DOHH2 (cell line): ENCODE data around the gene COX10.
"Not testable (repeated sequence)": the region's sequence is repeated elsewhere in the genome, so short reads cannot be mapped to it uniquely, and the experiment has no call there.

Experiments
- H3F3A ChIP-seq: fragments of 200-600 bp; sonication (generic), shearing (Covaris generic); 2 replicates; pipeline ENCODE4 v1.6.0; 2016; ENCODE audit warnings: antibody characterized with exemption, mild to moderate bottlenecking; ENCODE audit not compliant: control insufficient read depth, insufficient read depth
- H3K27ac ChIP-seq: fragments of 200-600 bp; sonication (generic); 2 replicates; pipeline ENCODE4 v1.5.1; 2014; ENCODE audit warnings: low read depth, mild to moderate bottlenecking, low read length, moderate library complexity
- H3K27me3 ChIP-seq: fragments of 200-600 bp; sonication (generic); 2 replicates; pipeline ENCODE4 v1.6.1; 2014; ENCODE audit warnings: mild to moderate bottlenecking, low read length, mixed read lengths; ENCODE audit not compliant: control insufficient read depth
- H3K36me3 ChIP-seq: fragments of 200-600 bp; sonication (generic); 2 replicates; pipeline ENCODE4 v1.6.1; 2014; ENCODE audit warnings: mild to moderate bottlenecking, low read length, moderate library complexity, mixed read lengths; ENCODE audit not compliant: control insufficient read depth
- H3K4me1 ChIP-seq: fragments of 200-600 bp; sonication (generic); 2 replicates; pipeline ENCODE4 v1.6.1; 2014; ENCODE audit warnings: mild to moderate bottlenecking, low read length, mixed read lengths; ENCODE audit not compliant: control insufficient read depth
- H3K4me2 ChIP-seq: fragments of 200-600 bp; sonication (generic); 2 replicates; pipeline ENCODE4 v1.6.0; 2014; ENCODE audit warnings: mild to moderate bottlenecking, low read length, moderate library complexity
- H3K4me3 ChIP-seq: fragments of 200-600 bp; sonication (generic); 2 replicates; pipeline ENCODE4 v1.5.1; 2014; ENCODE audit warnings: mild to moderate bottlenecking, low read length, mixed read lengths
- H3K79me2 ChIP-seq: fragments of 200-600 bp; sonication (generic); 2 replicates; pipeline ENCODE4 v1.6.1; 2014; ENCODE audit warnings: mild to moderate bottlenecking, low read length, mixed read lengths; ENCODE audit not compliant: control insufficient read depth
- H3K9me2 ChIP-seq: fragments of 200-600 bp; sonication (generic); replicated peaks from 2 replicates; pipeline ENCODE4 v1.6.1; 2014; ENCODE audit warnings: mild to moderate bottlenecking, low read length, mixed read lengths; ENCODE audit not compliant: control insufficient read depth
- H3K9me3 ChIP-seq: fragments of 200-600 bp; sonication (generic); 2 replicates; pipeline ENCODE4 v1.6.1; 2014; ENCODE audit warnings: antibody characterized with exemption, low read length, mixed read lengths; ENCODE audit not compliant: control insufficient read depth, insufficient read depth
- H4K20me1 ChIP-seq: fragments of 200-600 bp; sonication (generic); 2 replicates; pipeline ENCODE4 v1.6.0; 2014; ENCODE audit warnings: low read depth, mild to moderate bottlenecking, antibody characterized with exemption, low read length, moderate library complexity; ENCODE audit not compliant: control insufficient read depth, insufficient read depth
- CTCF ChIP-seq: fragments of 200-600 bp; sonication (generic); IDR thresholded peaks from one replicate; pipeline ENCODE4 v1.5.1; 2014; ENCODE audit warnings: antibody characterized with exemption, mild to moderate bottlenecking, low read depth, low read length; ENCODE audit not compliant: poor library complexity, severe bottlenecking
- EZH2phosphoT487 ChIP-seq: fragments of 200-600 bp; sonication (generic); IDR thresholded peaks from 2 replicates; pipeline ENCODE4 v1.6.1; 2017; ENCODE audit warnings: borderline replicate concordance, mild to moderate bottlenecking, antibody characterized with exemption, low read length, moderate library complexity, mixed read lengths

The COX10 gene

GRCh38 chr17:14225254-14225980 lies 156.1 kb downstream of the COX10 start:
- no peak overlapping the region for H3K4me2 ChIP-seq
- H3K27me3 ChIP-seq = no peaks in the 10 kb centered on the region
- no peak for TF ChIP-seq EZH2phosphoT487
- TF ChIP-seq CTCF = no peak

GRCh38 chr17:14227052-14227451 lies 157.7 kb downstream of the COX10 start:
- Histone ChIP-seq H3K4me1 (no peaks in the 10 kb centered on the region), H3K9me3 (no peaks in the 10 kb centered on the region), H3K4me3 (no peak overlapping the region), H3K27ac (no peak overlapping the region), H3K79me2 (no peaks in the 10 kb centered on the region), H4K20me1 (no peaks in the 10 kb centered on the region), H3K36me3 (no peaks in the 10 kb centered on the region), H3K9me2 (no peaks in the 10 kb centered on the region), H3F3A (no peaks in the 10 kb centered on the region), H3K27me3 (no peaks in the 10 kb centered on the region), H3K4me2 (no peak overlapping the region)
- TF ChIP-seq CTCF (no peak), EZH2phosphoT487 (no peak)

More at GRCh38 chr17:14225254-14225980, 156.1 kb downstream of the COX10 start:
- H3F3A ChIP-seq = no peaks in the 10 kb centered on the region
- no peaks in the 10 kb centered on the region for H3K36me3 ChIP-seq
- H3K79me2 ChIP-seq = no peaks in the 10 kb centered on the region
- no peaks in the 10 kb centered on the region for H3K9me2 ChIP-seq
- no peaks in the 10 kb centered on the region for H4K20me1 ChIP-seq
- no peak overlapping the region for H3K27ac ChIP-seq
- H3K4me1 ChIP-seq = no peaks in the 10 kb centered on the region
- no peak overlapping the region for H3K4me3 ChIP-seq
- no peaks in the 10 kb centered on the region for H3K9me3 ChIP-seq

DNA sequence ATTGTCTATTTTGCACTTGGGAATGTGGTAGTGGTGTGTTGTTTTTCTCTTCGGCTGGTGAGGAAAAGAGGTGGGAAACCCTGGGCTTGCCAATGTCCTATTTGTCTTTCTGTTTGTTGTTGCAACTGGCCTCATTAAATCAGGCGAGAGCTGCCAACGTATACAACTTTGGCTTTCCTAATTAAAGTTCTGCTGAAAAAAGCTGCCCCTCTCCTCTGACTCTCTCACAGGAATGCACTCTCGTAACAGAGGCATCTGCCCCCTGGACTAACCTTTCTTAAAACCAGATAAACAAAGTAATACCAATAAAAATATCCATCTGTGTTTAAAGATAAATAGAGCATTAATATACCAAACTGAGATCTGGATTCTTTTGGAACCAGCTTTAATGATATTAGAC lies 159.6 kb downstream of the COX10 start:
- no peaks in the 10 kb centered on the region for H3K27me3 ChIP-seq
- H3K36me3 ChIP-seq = no peaks in the 10 kb centered on the region
- TF ChIP-seq CTCF = no peak
- no peak for TF ChIP-seq EZH2phosphoT487
- no peak overlapping the region for H3K4me3 ChIP-seq
- no peaks in the 10 kb centered on the region for H3K9me2 ChIP-seq
- H3K4me2 ChIP-seq = no peak overlapping the region
- no peaks in the 10 kb centered on the region for H3K4me1 ChIP-seq
- no peaks in the 10 kb centered on the region for H3K79me2 ChIP-seq
- H3K9me3 ChIP-seq = no peaks in the 10 kb centered on the region
- H4K20me1 ChIP-seq = no peaks in the 10 kb centered on the region
- H3K27ac ChIP-seq = no peak overlapping the region
- H3F3A ChIP-seq = no peaks in the 10 kb centered on the region

GRCh38 chr17:14231187-14231586 lies 161.9 kb downstream of the COX10 start:
- not testable (repeated sequence) for H3K79me2 ChIP-seq, H4K20me1 ChIP-seq, H3K9me2 ChIP-seq, H3K4me3 ChIP-seq, H3K4me1 ChIP-seq, H3K4me2 ChIP-seq, H3F3A ChIP-seq, H3K36me3 ChIP-seq, H3K27ac ChIP-seq, H3K9me3 ChIP-seq, H3K27me3 ChIP-seq

- H3K36me3 ChIP-seq, H3K27ac ChIP-seq, H3F3A ChIP-seq, H3K4me2 ChIP-seq, H3K9me2 ChIP-seq, H3K4me1 ChIP-seq, H3K79me2 ChIP-seq, H3K4me3 ChIP-seq, H4K20me1 ChIP-seq, H3K27me3 ChIP-seq, H3K9me3 ChIP-seq: not testable (repeated sequence)
Measured at GRCh38 chr17:14235047-14235446, 165.7 kb downstream of the COX10 start.

GRCh38 chr17:14236032-14236431 lies 166.7 kb downstream of the COX10 start:
- not testable (repeated sequence) for H3F3A ChIP-seq, H3K27me3 ChIP-seq, H4K20me1 ChIP-seq

More at GRCh38 chr17:14236032-14236431, 166.7 kb downstream of the COX10 start:
- H3K4me1 ChIP-seq, H3K9me3 ChIP-seq, H3K4me2 ChIP-seq, H3K4me3 ChIP-seq, H3K9me2 ChIP-seq, H3K27ac ChIP-seq, H3K36me3 ChIP-seq, H3K79me2 ChIP-seq: not testable (repeated sequence)
